GM19468 (cell line): Measurements from ENCODE around the gene SPECC1.
"Not testable (repeated sequence)": the region's sequence is repeated elsewhere in the genome, so short reads cannot be mapped to it uniquely, and the experiment has no call there.

Experiments used
- ATAC-seq: cut with Tn5 transposase; IDR thresholded peaks from one replicate; pipeline ENCODE4 v1.9.1; 2021; ENCODE audit warnings: mild to moderate bottlenecking, moderate library complexity, moderate number of reproducible peaks; ENCODE audit not compliant: unreplicated experiment; ENCODE audit errors: extremely low read depth

SPECC1 gene, protein sequence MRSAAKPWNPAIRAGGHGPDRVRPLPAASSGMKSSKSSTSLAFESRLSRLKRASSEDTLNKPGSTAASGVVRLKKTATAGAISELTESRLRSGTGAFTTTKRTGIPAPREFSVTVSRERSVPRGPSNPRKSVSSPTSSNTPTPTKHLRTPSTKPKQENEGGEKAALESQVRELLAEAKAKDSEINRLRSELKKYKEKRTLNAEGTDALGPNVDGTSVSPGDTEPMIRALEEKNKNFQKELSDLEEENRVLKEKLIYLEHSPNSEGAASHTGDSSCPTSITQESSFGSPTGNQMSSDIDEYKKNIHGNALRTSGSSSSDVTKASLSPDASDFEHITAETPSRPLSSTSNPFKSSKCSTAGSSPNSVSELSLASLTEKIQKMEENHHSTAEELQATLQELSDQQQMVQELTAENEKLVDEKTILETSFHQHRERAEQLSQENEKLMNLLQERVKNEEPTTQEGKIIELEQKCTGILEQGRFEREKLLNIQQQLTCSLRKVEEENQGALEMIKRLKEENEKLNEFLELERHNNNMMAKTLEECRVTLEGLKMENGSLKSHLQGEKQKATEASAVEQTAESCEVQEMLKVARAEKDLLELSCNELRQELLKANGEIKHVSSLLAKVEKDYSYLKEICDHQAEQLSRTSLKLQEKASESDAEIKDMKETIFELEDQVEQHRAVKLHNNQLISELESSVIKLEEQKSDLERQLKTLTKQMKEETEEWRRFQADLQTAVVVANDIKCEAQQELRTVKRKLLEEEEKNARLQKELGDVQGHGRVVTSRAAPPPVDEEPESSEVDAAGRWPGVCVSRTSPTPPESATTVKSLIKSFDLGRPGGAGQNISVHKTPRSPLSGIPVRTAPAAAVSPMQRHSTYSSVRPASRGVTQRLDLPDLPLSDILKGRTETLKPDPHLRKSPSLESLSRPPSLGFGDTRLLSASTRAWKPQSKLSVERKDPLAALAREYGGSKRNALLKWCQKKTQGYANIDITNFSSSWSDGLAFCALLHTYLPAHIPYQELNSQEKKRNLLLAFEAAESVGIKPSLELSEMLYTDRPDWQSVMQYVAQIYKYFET

GRCh38 chr17:20009302-20010098, at the start of gene SPECC1:
Gene SPECC1 (plus strand): TSS chr17:20009359. CDS start chr17:20096652, 87,293 bp downstream.
- ATAC-seq = peak; percentile 67

- not testable (repeated sequence) for ATAC-seq
Measured at GRCh38 chr17:19962954-19963353, 46.2 kb upstream of the SPECC1 start.

GRCh38 chr17:19973156-19973555, 36.0 kb upstream of the SPECC1 start:
- ATAC-seq = no peak

DNA sequence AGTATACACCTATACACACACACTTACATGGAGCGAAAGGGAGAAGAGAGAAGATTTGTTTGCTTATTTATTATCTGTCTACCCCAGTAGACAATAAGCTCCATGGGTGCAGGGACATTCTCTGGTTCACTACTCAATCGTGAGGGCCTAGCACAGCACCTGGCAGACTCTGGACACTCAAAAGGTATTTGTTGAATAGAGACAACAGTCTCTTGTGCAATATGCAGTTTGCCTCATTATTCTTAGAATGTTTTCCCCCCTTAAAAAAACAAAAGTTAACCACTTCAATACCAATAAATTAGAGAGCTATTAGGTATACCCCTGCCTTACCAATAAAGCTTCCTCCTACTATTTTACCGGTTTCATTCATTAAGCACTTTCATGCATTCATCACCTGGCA, 33.6 kb upstream of the SPECC1 start:
- ATAC-seq = no peak

GRCh38 chr17:19977293-19978208, 31.6 kb upstream of the SPECC1 start, which contains the start of gene AKAP10:
Gene AKAP10 (minus strand): TSS chr17:19977828. CDS start chr17:19977679, 149 bp downstream.
- ATAC-seq = peak; percentile 51

DNA sequence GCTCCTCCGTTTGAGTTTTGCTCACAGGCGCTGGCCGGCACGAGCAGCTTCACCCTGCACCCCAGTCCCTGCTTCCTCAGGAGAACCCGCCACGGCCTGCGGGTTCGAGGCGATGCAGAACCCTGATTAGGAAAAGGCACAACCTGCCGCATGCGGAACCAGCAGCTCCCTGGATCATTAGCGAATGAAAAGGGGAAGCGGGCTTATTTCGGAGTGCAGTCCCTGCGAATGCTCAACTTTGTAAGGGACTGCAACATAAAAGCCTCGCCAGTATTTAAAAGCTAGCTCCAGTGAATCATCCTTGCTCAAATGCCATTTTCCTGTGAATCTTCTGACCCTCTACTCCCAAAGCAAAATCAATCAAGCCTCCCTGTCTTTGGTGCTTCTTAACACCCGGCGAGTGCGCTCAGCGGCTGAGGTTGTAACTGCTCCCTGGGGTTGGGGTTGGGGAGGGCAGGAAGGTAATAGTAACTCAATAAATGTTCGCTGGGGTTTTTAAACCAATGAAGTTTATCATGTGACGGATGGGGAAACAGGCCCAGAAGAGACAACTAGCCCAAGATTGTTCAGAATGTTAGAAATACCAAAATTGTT, 30.9 kb upstream of the SPECC1 start:
- no peak for ATAC-seq

GRCh38 chr17:19978805-19979211, 30.4 kb upstream of the SPECC1 start:
- no peak for ATAC-seq

- no peak for ATAC-seq
Measured at GRCh38 chr17:19979917-19980770, 29.0 kb upstream of the SPECC1 start.

DNA sequence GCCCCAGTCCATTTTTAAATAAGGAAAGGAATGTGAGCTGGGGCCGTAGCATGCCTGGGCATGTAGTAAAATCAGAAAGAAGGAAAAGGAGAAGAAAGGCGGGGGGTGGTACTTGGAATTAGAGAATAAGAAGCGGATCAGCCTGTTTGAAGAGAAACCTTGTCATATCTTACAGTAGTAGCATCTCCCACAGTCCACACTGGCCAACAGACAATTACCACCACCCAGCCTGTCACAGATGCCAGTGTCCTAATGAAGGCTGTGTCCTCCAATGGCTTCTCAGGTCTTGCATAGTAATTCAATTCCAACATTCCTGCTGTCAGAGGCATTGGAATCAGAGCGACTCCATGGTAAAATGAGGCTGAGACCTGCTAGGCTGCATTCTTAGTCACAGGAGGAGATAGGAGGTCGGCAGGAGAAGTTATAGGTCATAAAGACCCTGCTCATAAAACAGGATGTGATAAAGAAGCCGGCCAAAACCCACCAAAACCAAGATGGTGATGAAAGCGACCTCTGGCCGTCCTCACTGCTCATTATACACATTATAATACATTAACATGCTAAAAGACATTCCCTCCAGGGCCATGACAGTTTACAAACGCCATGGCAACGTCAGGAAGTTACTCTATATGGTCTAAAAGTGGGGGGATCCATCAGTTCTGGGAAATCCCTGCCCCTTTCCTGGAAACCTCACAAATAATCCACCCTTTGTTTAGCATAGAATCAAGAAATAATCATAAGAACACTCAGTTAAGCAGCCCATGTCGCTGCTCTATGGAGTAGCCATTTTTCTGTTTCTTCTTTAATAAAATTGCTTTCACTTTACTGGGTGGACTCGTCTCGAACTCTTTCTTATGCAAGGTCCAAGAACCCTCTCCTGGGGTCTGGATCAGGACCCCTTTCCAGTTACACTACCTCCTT, 22.0 kb upstream of the SPECC1 start:
- ATAC-seq = no peak

DNA sequence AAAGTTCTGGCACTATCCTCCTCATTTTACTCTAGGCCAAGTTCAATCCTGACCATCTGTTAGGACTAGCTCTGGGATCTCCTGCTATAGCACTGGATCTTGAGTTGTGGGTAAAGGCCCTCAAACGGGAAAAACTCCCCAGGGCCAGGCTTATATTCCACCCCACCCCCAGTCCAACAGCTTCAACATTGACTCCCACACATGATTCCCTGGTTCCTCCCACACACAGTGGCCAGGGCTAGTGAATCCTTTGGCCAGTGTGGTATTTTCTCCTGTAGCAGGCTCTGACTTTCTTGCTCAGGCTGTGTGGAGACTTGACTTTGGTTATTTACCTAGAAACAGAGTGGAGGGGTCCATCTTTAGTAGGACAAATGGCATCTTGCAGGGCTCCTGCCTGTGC, 21.3 kb upstream of the SPECC1 start:
- no peak for ATAC-seq

- ATAC-seq = no peak
Measured at GRCh38 chr17:19991252-19991885, 17.8 kb upstream of the SPECC1 start.

DNA sequence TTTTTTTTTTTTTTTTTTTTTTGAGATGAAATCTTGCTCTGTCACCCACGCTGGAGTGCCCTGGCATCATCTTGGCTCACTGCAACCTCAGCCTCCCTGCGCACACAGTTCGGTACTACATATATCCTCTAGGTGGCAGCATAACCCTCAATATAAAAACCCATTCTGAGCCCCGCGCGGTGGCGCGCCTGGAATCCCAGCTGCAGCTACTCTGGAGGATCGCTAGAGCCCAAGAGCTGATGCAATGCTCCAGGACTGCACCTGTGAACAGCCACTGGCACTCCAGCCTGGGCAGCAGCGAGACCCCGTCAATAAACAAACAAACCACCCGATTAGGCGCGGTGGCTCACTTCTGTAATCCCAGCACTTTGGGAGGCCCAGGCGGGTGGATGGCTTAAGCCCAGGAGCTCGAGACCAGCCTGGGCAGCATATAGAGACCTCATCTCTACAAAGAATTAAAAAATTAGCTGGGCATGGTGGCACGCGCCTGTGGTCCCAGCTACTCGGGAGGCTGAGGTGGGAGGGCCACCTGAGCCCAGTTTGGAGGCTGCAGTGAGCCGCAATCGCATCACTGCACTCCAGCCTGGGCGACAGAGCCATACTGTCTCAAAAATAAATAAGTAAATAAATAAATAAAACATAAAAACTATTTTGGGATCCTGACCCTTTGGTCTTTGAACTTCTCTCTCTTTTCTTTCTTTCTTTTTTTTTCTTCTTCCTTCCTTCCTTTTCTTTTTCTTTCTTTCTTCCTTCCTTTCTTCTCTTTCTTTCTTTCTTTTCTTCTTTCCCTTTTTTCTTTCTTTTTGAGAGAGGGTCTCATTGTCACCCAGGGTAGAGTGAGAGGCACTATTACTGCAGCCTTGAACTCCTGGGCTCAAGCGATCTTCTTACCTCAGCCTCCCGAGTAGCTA, 16.1 kb upstream of the SPECC1 start:
- peak; percentile 75 for ATAC-seq

GRCh38 chr17:19996086-19996485, 13.1 kb upstream of the SPECC1 start:
- ATAC-seq = no peak

- no peak for ATAC-seq
Measured at GRCh38 chr17:19996502-19996901, 12.7 kb upstream of the SPECC1 start.
